HUES6 (cell line): ENCODE measurements around the gene PROZ.

Experiments
- H3K27ac ChIP-seq: 2 replicates; pipeline ENCODE4 v1.7.0; 2013; ENCODE audit warnings: low read depth, mild to moderate bottlenecking, low read length, inconsistent platforms
- H3K27me3 ChIP-seq: 2 replicates; pipeline ENCODE4 v1.6.1; 2013; ENCODE audit warnings: low read length; ENCODE audit not compliant: control insufficient read depth, insufficient read depth
- H3K36me3 ChIP-seq: 2 replicates; pipeline ENCODE4 v1.6.1; 2013; ENCODE audit warnings: low read length; ENCODE audit not compliant: control insufficient read depth, insufficient read depth
- H3K4me1 ChIP-seq: 2 replicates; pipeline ENCODE4 v1.6.1; 2013; ENCODE audit warnings: low read length; ENCODE audit not compliant: control insufficient read depth, insufficient read depth
- H3K4me3 ChIP-seq: 2 replicates; pipeline ENCODE4 v1.5.1; 2013; ENCODE audit warnings: low read depth, low read length
- H3K9ac ChIP-seq: one replicate; pipeline ENCODE4 v1.6.1; 2013; ENCODE audit warnings: mild to moderate bottlenecking, low read length
- H3K9me3 ChIP-seq: 2 replicates; pipeline ENCODE4 v1.6.1; 2013; ENCODE audit warnings: low read depth, low read length; ENCODE audit not compliant: control insufficient read depth, insufficient read depth

PROZ gene

GRCh38 chr13:113216254-113217048 is 58.0 kb downstream of the PROZ start:
- peaks cover 46% of the 10 kb centered on the region for H3K36me3 ChIP-seq
- H3K4me3 ChIP-seq, result peak overlapping the region; percentile 31; the same call in 1 of the 2 replicates
- H3K9ac ChIP-seq, result peak overlapping the region; percentile 9
- H3K4me1 ChIP-seq, result peaks cover 23% of the 10 kb centered on the region
- H3K27ac ChIP-seq, result peak overlapping the region; percentile 57
- no peaks in the 10 kb centered on the region for H3K27me3 ChIP-seq
- H3K9me3 ChIP-seq, result no peaks in the 10 kb centered on the region

GRCh38 chr13:113218586-113218985 is 60.1 kb downstream of the PROZ start:
- Histone ChIP-seq H3K27ac (no peak overlapping the region), H3K4me3 (no peak overlapping the region), H3K9ac (no peak overlapping the region), H3K9me3 (no peaks in the 10 kb centered on the region), H3K36me3 (peaks cover 59% of the 10 kb centered on the region), H3K27me3 (no peaks in the 10 kb centered on the region), H3K4me1 (peaks cover 23% of the 10 kb centered on the region)

GRCh38 chr13:113219256-113219940 is 61.0 kb downstream of the PROZ start:
- Histone ChIP-seq H3K9ac (no peak overlapping the region), H3K27me3 (no peaks in the 10 kb centered on the region), H3K36me3 (peaks cover 62% of the 10 kb centered on the region), H3K4me1 (peaks cover 23% of the 10 kb centered on the region), H3K9me3 (no peaks in the 10 kb centered on the region), H3K4me3 (no peak overlapping the region), H3K27ac (no peak overlapping the region)

- Histone ChIP-seq H3K36me3 (peaks cover 66% of the 10 kb centered on the region), H3K27ac (no peak overlapping the region), H3K9ac (no peak overlapping the region), H3K9me3 (no peaks in the 10 kb centered on the region), H3K4me1 (peaks cover 22% of the 10 kb centered on the region), H3K27me3 (no peaks in the 10 kb centered on the region), H3K4me3 (no peak overlapping the region)
Measured at GRCh38 chr13:113220141-113220598, 61.7 kb downstream of the PROZ start.

GRCh38 chr13:113220877-113221276 is 62.4 kb downstream of the PROZ start:
- Histone ChIP-seq H3K27me3 (no peaks in the 10 kb centered on the region), H3K4me3 (no peak overlapping the region), H3K36me3 (peaks cover 73% of the 10 kb centered on the region), H3K9ac (no peak overlapping the region), H3K4me1 (peaks cover 15% of the 10 kb centered on the region), H3K9me3 (no peaks in the 10 kb centered on the region), H3K27ac (no peak overlapping the region)
